GM12878 (cell line): ENCODE results near the gene PITRM1. TPM values are rescaled to one million over a fixed set of nuclear protein-coding genes. Genes with fewer than 3 reads are reported as not detected.

ENCODE experiments used
- ATAC-seq: fragments of 200-7000 bp; cut with Tn5 transposase; 3 replicates; pipeline ENCODE4 v1.9.1; 2020; ENCODE audit warnings: mild to moderate bottlenecking, moderate library complexity
- BruUV-seq: library from RNA; stranded (reverse); fragments of 400-500 nt; replicated peaks from 2 replicates; lab custom pipeline; 2021; lab: Mats Ljungman, UMichigan
- CTCF ChIA-PET: fragments of 300-600 bp; sonication (Branson Sonifier 250); formaldehyde crosslinking; extraction: SDS; loops from one replicate; lab custom pipeline; 2021; ENCODE audit warnings: inconsistent platforms; lab: Yijun Ruan, JAX
- POLR2A ChIA-PET: fragments of 350-600 bp; formaldehyde crosslinking; extraction: SDS; loops from one replicate; lab custom pipeline; 2021; ENCODE audit warnings: inconsistent platforms; lab: Charles Lee
- RAD21 ChIA-PET: fragments of 300-600 bp; sonication (Branson Sonifier 250); formaldehyde crosslinking; loops from one replicate; lab custom pipeline; 2023; ENCODE audit warnings: antibody characterized with exemption; ENCODE audit not compliant: unreplicated experiment; lab: Charles Lee
- SMC1A ChIA-PET: fragments of 300-600 bp; sonication (Branson Sonifier 250); formaldehyde crosslinking; loops from one replicate; lab custom pipeline; 2023; ENCODE audit not compliant: unreplicated experiment, uncharacterized antibody; lab: Charles Lee
- DNase-seq: peaks from one replicate; pipeline ENCODE4 v3.0.0-alpha.2; 2011; ENCODE audit warnings: low read depth, low spot score
- FAIRE-seq: peaks from 3 replicates; lab custom pipeline; 2011; peaks lifted over from hg19 to GRCh38; lab: Jason Lieb, UNC
- H2AFZ ChIP-seq: 2 replicates; pipeline ENCODE4 v1.6.0; 2011; ENCODE audit warnings: low read depth, low read length, control low read depth; ENCODE audit not compliant: control insufficient read depth
- H3K27ac ChIP-seq: 2 replicates; pipeline ENCODE4 v1.5.1; 2011; ENCODE audit warnings: control low read depth; ENCODE audit not compliant: control insufficient read depth, insufficient read depth
- H3K27me3 ChIP-seq, 2 experiments: replicated peaks in 1 of 2; 2 replicates each; pipeline versions ENCODE4 v1.6.0 to v1.6.1; 2011; ENCODE audit warnings: low read length in 1 of 2; ENCODE audit not compliant: control insufficient read depth in 2 of 2, insufficient read depth in 2 of 2
- H3K36me3 ChIP-seq, 2 experiments: 2 replicates each; pipeline ENCODE4 v1.5.1; 2011; ENCODE audit warnings: low read length in 1 of 2; ENCODE audit not compliant: control insufficient read depth in 2 of 2, insufficient read depth in 2 of 2
- H3K4me1 ChIP-seq: 2 replicates; pipeline ENCODE4 v1.6.1; 2011; ENCODE audit warnings: mild to moderate bottlenecking, low read length, moderate library complexity, mixed read lengths; ENCODE audit not compliant: control insufficient read depth, insufficient read depth
- H3K4me2 ChIP-seq: 2 replicates; pipeline ENCODE4 v1.6.0; 2011; ENCODE audit warnings: control low read depth; ENCODE audit not compliant: control insufficient read depth, insufficient read depth
- H3K4me3 ChIP-seq: fragments of 200-600 bp; sonication (generic); 2 replicates; pipeline ENCODE4 v1.5.1; 2016
- H3K79me2 ChIP-seq: 2 replicates; pipeline ENCODE4 v1.6.0; 2011; ENCODE audit warnings: low read length; ENCODE audit not compliant: control insufficient read depth, insufficient read depth
- H3K9ac ChIP-seq: 2 replicates; pipeline ENCODE4 v1.8.0; 2011; ENCODE audit warnings: low read length, control low read depth, mixed read lengths; ENCODE audit not compliant: control insufficient read depth, insufficient read depth
- H3K9me3 ChIP-seq: replicated peaks from 3 replicates; pipeline ENCODE4 v1.5.1; 2011; ENCODE audit warnings: mild to moderate bottlenecking, low read length; ENCODE audit not compliant: control insufficient read depth, insufficient read depth
- H4K20me1 ChIP-seq: 2 replicates; pipeline ENCODE4 v1.6.0; 2011; ENCODE audit not compliant: control insufficient read depth, insufficient read depth
- CEBPB ChIP-seq, 2 experiments: fragments of 150-350 bp in 1 of 2; IDR thresholded peaks; 2 replicates each; pipeline ENCODE4 v1.6.1; 2012 to 2014; ENCODE audit warnings: low read depth in 2 of 2, low read length in 2 of 2, borderline replicate concordance in 1 of 2, inconsistent platforms in 1 of 2
- EP300 ChIP-seq, 2 experiments: fragments of 150-350 bp in 1 of 2; IDR thresholded peaks; 2 replicates each; pipeline ENCODE4 v1.6.1; 2011 to 2012; ENCODE audit warnings: low read depth in 2 of 2, low read length in 2 of 2, borderline replicate concordance in 1 of 2, improper control_type of control experiment in 1 of 2, inconsistent platforms in 1 of 2; ENCODE audit not compliant: control insufficient read depth in 1 of 2
- ESRRA ChIP-seq: IDR thresholded peaks from 2 replicates; pipeline ENCODE4 v1.6.1; 2012; ENCODE audit warnings: mild to moderate bottlenecking, low read length, improper control_type of control experiment
- EZH2 ChIP-seq: IDR thresholded peaks from 2 replicates; pipeline ENCODE4 v1.6.1; 2012; ENCODE audit warnings: low read depth, mild to moderate bottlenecking, control low read depth, inconsistent platforms, low read length, borderline replicate concordance; ENCODE audit not compliant: control insufficient read depth
- NR2F1 ChIP-seq: fragments of 450-650 bp; conservative IDR thresholded peaks from 2 replicates; pipeline ENCODE4 v1.6.1; 2017; ENCODE audit warnings: mild to moderate bottlenecking
- PAX5 ChIP-seq: IDR thresholded peaks from 2 replicates; pipeline ENCODE4 v1.6.1; 2011; ENCODE audit warnings: low read depth, low read length, borderline replicate concordance
- PAX8 ChIP-seq: fragments of 450-650 bp; IDR thresholded peaks from 2 replicates; pipeline ENCODE4 v1.6.1; 2017; ENCODE audit warnings: mild to moderate bottlenecking, moderate library complexity
- RAD51 ChIP-seq: fragments of 450-650 bp; IDR thresholded peaks from 2 replicates; pipeline ENCODE4 v1.6.1; 2016; ENCODE audit warnings: moderate library complexity, mild to moderate bottlenecking, inconsistent platforms
- RB1 ChIP-seq: fragments of 450-650 bp; formaldehyde crosslinking; IDR thresholded peaks from 2 replicates; pipeline ENCODE4 v1.6.1; 2017; ENCODE audit warnings: mild to moderate bottlenecking, borderline replicate concordance
- SMAD1 ChIP-seq: fragments of 450-650 bp; IDR thresholded peaks from 2 replicates; pipeline ENCODE4 v1.6.1; 2018; ENCODE audit warnings: mild to moderate bottlenecking, low read depth; ENCODE audit not compliant: partially characterized antibody
- STAT3 ChIP-seq: IDR thresholded peaks from 2 replicates; pipeline ENCODE4 v1.6.1; 2011; ENCODE audit warnings: low read depth, low read length, improper control_type of control experiment
- ZNF384 ChIP-seq: IDR thresholded peaks from 2 replicates; pipeline ENCODE4 v1.6.1; 2012; ENCODE audit warnings: low read depth, mild to moderate bottlenecking, low read length, improper control_type of control experiment, borderline replicate concordance
- ZZZ3 ChIP-seq: IDR thresholded peaks from 2 replicates; pipeline ENCODE4 v1.6.1; 2011; ENCODE audit warnings: low read depth; ENCODE audit not compliant: control insufficient read depth, insufficient read length
- WGBS: methylation state at CpG from one replicate; pipeline ENCODE4 v1.1.6; 2016; ENCODE audit warnings: low lambda C conversion rate; ENCODE audit not compliant: insufficient replicate concordance, insufficient coverage; ENCODE audit errors: missing lambda C conversion rate; 5-methylcytosine and 5-hydroxymethylcytosine counted together
- in situ Hi-C: fragments of 300-500 bp; cut with MboI; formaldehyde crosslinking; loops from 9 replicates; pipeline ENCODE4 v1.14.3; 2018; ENCODE audit warnings: mixed read lengths
- intact Hi-C: fragments of 100-400 bp; cut with micrococcal nuclease; formaldehyde crosslinking; loops from one replicate; pipeline ENCODE4 v1.14.2; 2022; ENCODE audit not compliant: unreplicated experiment
- polyA plus RNA-seq, 11 experiments: library from polyadenylated mRNA; depleted of rRNA in 4 of 11; unstranded in 6 of 11; stranded (reverse) in 5 of 11; fragments of >200 nt; fragmentation: Nextera tagmentation in 4 of 11; fragmentation: Illumina TruSeq in 1 of 11; extraction: Ambion mirVana in 4 of 11; extraction: Trizol in 1 of 11; gene quantifications; 1 replicate in 1 of 11; 2 replicates in 10 of 11; pipeline versions ENCODE4 v1.2.1 to v1.2.3, GENCODE V29; 2011 to 2016; ENCODE audit warnings: inconsistent platforms in 2 of 11, missing spikeins in 2 of 11, low read depth in 1 of 11
- total RNA-seq, 4 experiments: library from RNA; depleted of rRNA in 3 of 4; stranded (reverse); fragments of >200 nt in 3 of 4; fragmentation: Illumina TruSeq in 1 of 4; extraction: Trizol in 1 of 4; gene quantifications; 2 replicates each; pipeline versions ENCODE4 v1.2.1 to v1.2.3, GENCODE V29; 2013 to 2021

Gene PITRM1
- total and polyA plus RNA-seq, 10 of the 15 experiments (the other 5 are each of a cell fraction or from before 2014, with no cell fraction given), result 15.5 to 53.0 (median 45.0) TPM

DNA sequence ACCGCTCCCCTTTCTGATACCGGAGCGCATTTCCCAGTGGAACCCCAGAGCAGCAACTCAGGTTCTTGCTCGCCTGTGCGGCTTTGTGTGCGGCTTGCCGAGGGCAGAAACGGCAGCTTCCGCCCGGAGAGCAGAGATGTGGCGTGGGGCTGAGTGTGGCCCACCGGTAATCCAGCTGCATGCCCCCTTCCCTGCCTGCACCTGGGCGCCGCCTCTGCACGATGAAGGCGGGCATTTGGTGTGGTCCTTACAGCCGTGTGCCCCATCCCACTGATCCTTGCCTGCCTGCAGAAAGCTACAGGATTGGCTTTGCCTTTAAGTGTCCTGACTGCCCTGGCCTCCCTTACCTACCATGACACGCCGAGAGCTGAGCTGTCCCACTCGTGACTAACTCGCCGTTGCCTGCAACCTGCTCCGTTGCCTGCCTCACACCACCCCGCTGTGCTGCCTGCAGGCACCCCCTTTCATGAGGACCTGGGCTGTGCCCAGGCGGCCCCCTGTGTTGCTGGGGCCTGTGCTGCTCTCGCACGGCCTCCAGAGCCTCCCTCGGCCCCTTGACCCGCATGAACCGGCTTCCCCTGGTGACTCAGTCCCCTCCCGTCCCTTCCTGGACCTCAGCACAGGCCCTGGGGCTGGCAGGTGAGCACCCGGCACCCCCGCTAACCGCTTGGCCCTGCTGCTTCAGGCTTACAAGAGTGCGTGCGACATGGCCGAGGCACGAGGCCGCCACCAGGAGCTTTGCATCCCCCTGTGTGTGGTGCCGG, 48.0 kb downstream of the PITRM1 start:
- in situ Hi-C loops, result no loop called here
- H3K4me1 ChIP-seq, result no peaks in the 10 kb centered on the region
- ATAC-seq (no peak), DNase-seq (no peak), FAIRE-seq (no peak)
- CTCF ChIA-PET, result no interaction called here
- SMC1A ChIA-PET, result no interaction called here
- peaks cover 28 to 33% of the 10 kb centered on the region in 2 experiments for H3K36me3 ChIP-seq
- RAD21 ChIA-PET, result no interaction called here
- H3K4me2 ChIP-seq, result no peak overlapping the region
- no peak overlapping the region for H2AFZ ChIP-seq
- POLR2A ChIA-PET, result no interaction called here
- 93% methylated on average over 40 of the region's 40 CpGs for WGBS
- H3K27me3 ChIP-seq, result no peaks in the 10 kb centered on the region
- no peaks in the 10 kb centered on the region for H3K9me3 ChIP-seq
- H3K79me2 ChIP-seq, result no peaks in the 10 kb centered on the region
- no peak overlapping the region for H3K9ac ChIP-seq
- no peak for TF ChIP-seq PAX5
- TF ChIP-seq SMAD1, result no peak
- TF ChIP-seq STAT3, result no peak
- TF ChIP-seq CEBPB (IDR thresholded peaks at IDR 0.05; ENCODE audit: borderline replicate concordance in 1 of 2, low read depth in 2 of 2, low read length in 2 of 2), result no peak
- TF ChIP-seq NR2F1, result no peak
- TF ChIP-seq EP300 (IDR thresholded peaks at IDR 0.05; ENCODE audit: borderline replicate concordance in 1 of 2, control insufficient read depth in 1 of 2, low read depth in 2 of 2, low read length in 2 of 2), result no peak
- no peak for TF ChIP-seq PAX8
- TF ChIP-seq ESRRA, result no peak
- TF ChIP-seq RB1, result no peak
- TF ChIP-seq ZNF384, result no peak
- no peak for TF ChIP-seq ZZZ3
- TF ChIP-seq RAD51, result no peak
- TF ChIP-seq EZH2, result no peak
- TF ChIP-seq, all 136 proteins: peak for 0
- no peak overlapping the region for H3K4me3 ChIP-seq
- no TSS peak for BruUV-seq
- H3K27ac ChIP-seq, result no peak overlapping the region
- intact Hi-C loops, result no loop called here
- H4K20me1 ChIP-seq, result no peaks in the 10 kb centered on the region
